HG03520 (cell line): ENCODE data around the gene MUC5B.
"Not testable (repeated sequence)": the region's sequence is repeated elsewhere in the genome, so short reads cannot be mapped to it uniquely, and the experiment has no call there.

Experiments
- ATAC-seq: cut with Tn5 transposase; IDR thresholded peaks from one replicate; pipeline ENCODE4 v1.9.1; 2021; ENCODE audit warnings: mild to moderate bottlenecking, moderate library complexity; ENCODE audit not compliant: unreplicated experiment

Gene MUC5B

GRCh38 chr11:1244557-1244956 lies 21.7 kb downstream of the MUC5B start:
- not testable (repeated sequence) for ATAC-seq

DNA sequence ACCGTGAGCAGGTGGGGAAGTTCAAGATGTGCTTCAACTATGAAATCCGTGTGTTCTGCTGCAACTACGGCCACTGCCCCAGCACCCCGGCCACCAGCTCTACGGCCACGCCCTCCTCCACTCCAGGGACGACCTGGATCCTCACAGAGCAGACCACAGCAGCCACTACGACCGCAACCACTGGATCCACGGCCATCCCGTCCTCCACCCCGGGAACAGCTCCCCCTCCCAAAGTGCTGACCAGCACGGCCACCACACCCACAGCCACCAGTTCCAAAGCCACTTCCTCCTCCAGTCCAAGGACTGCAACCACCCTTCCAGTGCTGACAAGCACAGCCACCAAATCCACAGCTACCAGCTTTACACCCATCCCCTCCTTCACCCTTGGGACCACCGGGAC lies 22.9 kb downstream of the MUC5B start:
- ATAC-seq = not testable (repeated sequence)

DNA sequence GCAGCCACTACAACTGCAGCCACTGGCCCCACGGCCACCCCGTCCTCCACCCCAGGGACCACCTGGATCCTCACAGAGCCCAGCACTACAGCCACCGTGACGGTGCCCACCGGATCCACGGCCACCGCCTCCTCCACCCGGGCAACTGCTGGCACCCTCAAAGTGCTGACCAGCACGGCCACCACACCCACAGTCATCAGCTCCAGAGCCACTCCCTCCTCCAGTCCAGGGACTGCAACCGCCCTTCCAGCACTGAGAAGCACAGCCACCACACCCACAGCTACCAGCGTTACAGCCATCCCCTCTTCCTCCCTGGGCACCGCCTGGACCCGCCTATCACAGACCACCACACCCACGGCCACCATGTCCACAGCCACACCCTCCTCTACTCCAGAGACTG lies 23.4 kb downstream of the MUC5B start:
- ATAC-seq = not testable (repeated sequence)

DNA sequence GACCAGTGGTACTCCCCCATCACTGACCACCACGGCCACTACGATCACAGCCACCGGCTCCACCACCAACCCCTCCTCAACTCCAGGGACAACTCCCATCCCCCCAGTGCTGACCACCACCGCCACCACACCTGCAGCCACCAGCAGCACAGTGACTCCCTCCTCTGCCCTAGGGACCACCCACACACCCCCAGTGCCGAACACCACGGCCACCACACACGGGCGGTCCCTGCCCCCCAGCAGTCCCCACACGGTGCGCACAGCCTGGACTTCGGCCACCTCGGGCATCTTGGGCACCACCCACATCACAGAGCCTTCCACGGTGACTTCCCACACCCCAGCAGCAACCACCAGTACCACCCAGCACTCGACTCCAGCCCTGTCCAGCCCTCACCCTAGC lies 24.2 kb downstream of the MUC5B start:
- ATAC-seq = not testable (repeated sequence)

- ATAC-seq = not testable (repeated sequence)
These were observed 26.1 kb downstream of the MUC5B start for GRCh38 chr11:1248951-1249350.

GRCh38 chr11:1250411-1250810 lies 27.5 kb downstream of the MUC5B start:
- not testable (repeated sequence) for ATAC-seq

DNA sequence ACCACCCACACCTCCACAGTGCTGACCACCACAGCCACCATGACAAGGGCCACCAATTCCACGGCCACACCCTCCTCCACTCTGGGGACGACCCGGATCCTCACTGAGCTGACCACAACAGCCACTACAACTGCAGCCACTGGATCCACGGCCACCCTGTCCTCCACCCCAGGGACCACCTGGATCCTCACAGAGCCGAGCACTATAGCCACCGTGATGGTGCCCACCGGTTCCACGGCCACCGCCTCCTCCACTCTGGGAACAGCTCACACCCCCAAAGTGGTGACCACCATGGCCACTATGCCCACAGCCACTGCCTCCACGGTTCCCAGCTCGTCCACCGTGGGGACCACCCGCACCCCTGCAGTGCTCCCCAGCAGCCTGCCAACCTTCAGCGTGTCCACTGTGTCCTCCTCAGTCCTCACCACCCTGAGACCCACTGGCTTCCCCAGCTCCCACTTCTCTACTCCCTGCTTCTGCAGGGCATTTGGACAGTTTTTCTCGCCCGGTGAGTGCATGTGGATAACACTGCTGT lies 28.4 kb downstream of the MUC5B start:
- no peak for ATAC-seq

DNA sequence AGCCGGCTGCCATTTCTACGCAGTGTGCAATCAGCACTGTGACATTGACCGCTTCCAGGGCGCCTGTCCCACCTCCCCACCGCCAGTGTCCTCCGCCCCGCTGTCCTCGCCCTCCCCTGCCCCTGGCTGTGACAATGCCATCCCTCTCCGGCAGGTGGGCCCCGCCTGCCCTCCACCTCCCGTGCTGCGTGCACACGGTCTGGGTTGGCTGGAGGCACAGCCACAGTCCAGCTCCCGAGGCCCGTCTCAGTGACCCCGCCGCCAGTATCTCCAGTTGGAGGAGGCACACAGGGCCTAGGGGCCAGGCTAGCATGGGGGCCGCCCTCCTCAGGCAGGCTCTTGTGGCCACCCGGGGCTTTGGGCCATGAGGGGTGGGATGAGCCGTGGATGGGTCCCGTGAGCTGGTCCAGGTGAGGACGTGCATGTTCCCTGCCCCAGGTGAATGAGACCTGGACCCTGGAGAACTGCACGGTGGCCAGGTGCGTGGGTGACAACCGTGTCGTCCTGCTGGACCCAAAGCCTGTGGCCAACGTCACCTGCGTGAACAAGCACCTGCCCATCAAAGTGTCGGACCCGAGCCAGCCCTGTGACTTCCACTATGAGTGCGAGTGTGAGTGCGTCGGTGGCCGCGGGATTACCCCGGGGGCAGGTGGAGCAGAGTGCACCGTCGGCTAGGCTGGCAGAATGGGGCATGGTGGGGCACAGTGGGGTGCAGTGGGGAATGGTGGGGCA lies 29.7 kb downstream of the MUC5B start:
- no peak for ATAC-seq

DNA sequence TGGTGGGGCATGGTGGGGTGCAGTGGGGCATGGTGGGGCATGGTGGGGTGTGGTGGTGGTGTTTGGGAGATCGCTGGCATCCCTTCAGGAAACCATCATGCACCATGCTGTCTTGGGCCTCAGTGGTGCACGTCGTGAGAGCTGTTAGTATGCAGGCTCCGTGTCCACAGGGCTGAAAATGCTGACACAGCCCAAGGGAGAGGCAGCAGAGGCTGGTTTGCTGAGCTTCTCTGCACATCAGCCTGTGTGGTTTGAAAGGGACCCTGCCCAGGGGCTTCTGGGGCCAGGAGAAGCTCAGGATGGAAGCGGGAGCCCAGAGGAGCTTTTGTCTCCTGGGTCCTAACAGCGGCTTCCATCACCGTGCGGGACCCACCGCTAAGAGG lies 30.2 kb downstream of the MUC5B start:
- no peak for ATAC-seq

DNA sequence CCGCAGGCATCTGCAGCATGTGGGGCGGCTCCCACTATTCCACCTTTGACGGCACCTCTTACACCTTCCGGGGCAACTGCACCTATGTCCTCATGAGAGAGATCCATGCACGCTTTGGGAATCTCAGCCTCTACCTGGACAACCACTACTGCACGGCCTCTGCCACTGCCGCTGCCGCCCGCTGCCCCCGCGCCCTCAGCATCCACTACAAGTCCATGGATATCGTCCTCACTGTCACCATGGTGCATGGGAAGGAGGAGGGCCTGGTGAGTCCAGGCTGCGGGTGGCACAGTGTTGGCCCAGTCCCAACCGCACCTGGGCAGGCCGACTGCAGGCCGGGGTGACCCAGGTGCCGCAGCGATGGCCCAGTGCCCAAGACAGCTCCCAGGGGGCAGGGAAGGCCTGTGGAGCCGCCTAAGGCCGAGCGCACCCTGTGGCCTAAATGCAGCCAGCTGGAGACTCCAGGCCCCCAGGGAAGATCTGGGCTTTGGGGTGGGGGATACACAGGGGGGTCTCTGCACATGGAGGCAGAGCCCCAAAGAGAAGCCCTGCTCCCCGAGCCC lies 31.3 kb downstream of the MUC5B start:
- no peak for ATAC-seq

GRCh38 chr11:1254733-1255132 lies 31.9 kb downstream of the MUC5B start:
- no peak for ATAC-seq

- no peak for ATAC-seq
These were observed 32.3 kb downstream of the MUC5B start for GRCh38 chr11:1255151-1255550.

- no peak for ATAC-seq
These were observed 33.6 kb downstream of the MUC5B start for GRCh38 chr11:1256257-1257045.

DNA sequence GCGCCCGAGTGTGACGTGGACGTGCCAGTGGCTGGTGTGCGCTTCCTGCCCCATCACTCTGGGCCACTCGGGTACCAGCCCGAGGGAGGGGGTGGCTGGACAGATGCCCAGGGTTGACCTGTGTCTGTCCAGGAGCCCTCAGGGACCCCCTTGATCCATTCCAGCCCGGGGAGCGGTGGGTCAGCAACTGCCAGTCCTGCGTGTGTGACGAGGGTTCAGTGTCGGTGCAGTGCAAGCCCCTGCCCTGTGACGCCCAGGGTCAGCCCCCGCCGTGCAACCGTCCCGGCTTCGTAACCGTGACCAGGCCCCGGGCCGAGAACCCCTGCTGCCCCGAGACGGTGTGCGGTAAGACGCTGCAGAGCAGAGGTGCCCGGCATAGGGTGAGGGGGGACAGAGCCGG lies 34.5 kb downstream of the MUC5B start:
- no peak for ATAC-seq

DNA sequence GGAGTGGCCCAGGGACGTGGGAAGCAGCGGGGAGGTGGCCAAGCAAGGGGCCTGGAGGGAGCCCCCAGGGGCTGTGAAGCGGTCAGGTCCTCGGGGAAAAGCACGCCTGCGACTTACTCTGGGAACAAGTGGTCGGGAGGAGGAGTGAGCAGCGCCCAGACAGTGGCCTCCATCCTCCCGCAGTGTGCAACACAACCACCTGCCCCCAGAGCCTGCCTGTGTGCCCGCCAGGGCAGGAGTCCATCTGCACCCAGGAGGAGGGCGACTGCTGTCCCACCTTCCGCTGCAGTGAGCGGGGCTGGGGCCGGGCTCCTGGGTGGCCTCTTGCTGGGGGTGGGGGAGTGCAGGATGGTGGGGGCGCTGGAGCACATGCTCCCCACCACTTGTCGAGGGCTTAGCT lies 35.0 kb downstream of the MUC5B start:
- ATAC-seq = no peak

GRCh38 chr11:1258401-1259075 lies 35.7 kb downstream of the MUC5B start:
- no peak for ATAC-seq

DNA sequence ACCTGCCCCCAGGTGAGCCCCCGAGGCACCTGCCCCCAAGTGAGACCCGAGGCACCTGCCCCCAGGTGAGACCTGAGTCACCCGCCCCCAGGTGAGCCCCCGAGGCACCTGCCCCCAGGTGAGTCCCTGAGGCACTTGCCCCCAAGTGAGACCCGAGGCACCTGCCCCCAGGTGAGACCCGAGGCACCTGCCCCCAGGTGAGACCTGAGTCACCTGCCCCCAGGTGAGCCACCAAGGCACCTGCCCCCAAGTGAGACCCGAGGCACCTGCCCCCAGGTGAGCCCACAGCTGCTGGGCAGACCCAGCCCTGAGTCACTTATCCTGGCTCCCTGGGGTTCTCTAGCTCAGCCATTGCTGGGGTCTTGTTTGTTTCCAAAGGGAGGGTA lies 36.2 kb downstream of the MUC5B start:
- ATAC-seq = no peak

- ATAC-seq = no peak
These were observed 36.7 kb downstream of the MUC5B start for GRCh38 chr11:1259561-1259960.

GRCh38 chr11:1260023-1260501 lies 37.2 kb downstream of the MUC5B start:
- no peak for ATAC-seq

DNA sequence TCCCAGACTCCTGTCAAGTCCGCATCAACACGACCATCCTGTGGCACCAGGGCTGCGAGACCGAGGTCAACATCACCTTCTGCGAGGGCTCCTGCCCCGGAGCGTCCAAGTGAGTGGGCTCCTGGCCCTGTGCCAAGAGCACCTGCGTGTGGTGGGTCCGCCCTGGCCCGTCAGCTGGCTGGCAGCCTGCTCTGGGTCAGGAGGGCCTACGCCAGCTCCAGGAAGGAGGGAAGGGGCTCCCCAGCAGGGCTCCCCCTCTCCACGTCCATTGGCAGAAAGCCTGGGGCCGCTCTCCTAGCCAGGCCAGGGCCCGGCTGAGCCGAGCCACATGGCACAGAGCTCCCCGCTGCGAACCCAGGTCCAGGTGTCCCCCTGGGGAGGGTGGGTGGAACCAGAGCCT lies 37.8 kb downstream of the MUC5B start:
- no peak for ATAC-seq
